ENCODE results near the gene BCKDHB.

DNA sequence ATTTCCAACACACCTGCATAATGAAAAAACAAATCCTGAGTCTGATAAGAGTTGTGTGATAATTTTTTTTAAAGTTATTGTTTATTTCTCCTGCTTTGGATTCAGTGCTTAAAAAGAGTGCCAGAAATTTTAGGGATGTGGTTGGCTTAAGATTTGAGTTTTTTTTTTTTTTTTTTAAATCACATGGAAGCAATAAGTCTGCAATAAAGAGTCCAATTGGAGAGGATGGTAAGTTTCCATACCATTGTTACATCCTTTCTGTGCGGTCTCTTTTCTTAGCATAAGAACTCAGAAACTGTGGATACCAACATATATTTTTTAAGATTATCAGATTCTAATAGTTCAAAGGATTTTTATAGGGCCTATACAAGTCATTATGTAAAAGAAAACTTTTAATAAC lies 171.0 kb downstream of the BCKDHB start:
- TF ChIP-seq, protein P1, sequence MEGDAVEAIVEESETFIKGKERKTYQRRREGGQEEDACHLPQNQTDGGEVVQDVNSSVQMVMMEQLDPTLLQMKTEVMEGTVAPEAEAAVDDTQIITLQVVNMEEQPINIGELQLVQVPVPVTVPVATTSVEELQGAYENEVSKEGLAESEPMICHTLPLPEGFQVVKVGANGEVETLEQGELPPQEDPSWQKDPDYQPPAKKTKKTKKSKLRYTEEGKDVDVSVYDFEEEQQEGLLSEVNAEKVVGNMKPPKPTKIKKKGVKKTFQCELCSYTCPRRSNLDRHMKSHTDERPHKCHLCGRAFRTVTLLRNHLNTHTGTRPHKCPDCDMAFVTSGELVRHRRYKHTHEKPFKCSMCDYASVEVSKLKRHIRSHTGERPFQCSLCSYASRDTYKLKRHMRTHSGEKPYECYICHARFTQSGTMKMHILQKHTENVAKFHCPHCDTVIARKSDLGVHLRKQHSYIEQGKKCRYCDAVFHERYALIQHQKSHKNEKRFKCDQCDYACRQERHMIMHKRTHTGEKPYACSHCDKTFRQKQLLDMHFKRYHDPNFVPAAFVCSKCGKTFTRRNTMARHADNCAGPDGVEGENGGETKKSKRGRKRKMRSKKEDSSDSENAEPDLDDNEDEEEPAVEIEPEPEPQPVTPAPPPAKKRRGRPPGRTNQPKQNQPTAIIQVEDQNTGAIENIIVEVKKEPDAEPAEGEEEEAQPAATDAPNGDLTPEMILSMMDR (IDR thresholded peaks at IDR 0.05): no peak
- TF ChIP-seq POLR2AphosphoS5 (IDR thresholded peaks at IDR 0.05) (no peak), EP300 (IDR thresholded peaks at IDR 0.05) (no peak)
